AG04449 (cell line): ENCODE data around the gene SRD5A2.
"Not testable (repeated sequence)": the region's sequence is repeated elsewhere in the genome, so short reads cannot be mapped to it uniquely, and the experiment has no call there.

Source experiments
- CTCF ChIA-PET: fragments of 350-600 bp; formaldehyde crosslinking; extraction: SDS; loops from one replicate; lab custom pipeline; 2021; ENCODE audit warnings: antibody characterized with exemption; lab: Yijun Ruan, JAX
- POLR2A ChIA-PET: fragments of 400-600, 350-600 bp; formaldehyde crosslinking; extraction: SDS; loops from one replicate; lab custom pipeline; 2020; ENCODE audit warnings: antibody characterized with exemption, inconsistent platforms; lab: Yijun Ruan, JAX
- DNase-seq: peaks from one replicate; pipeline ENCODE4 v3.0.0-alpha.2; 2010; ENCODE audit warnings: low read depth, low spot score
- H3K4me3 ChIP-seq: 2 replicates; pipeline ENCODE4 v1.5.1; 2011; ENCODE audit warnings: low read depth, mild to moderate bottlenecking, control low read depth, low read length
- CTCF ChIP-seq: IDR thresholded peaks from one replicate; pipeline ENCODE4 v1.5.1; 2011; ENCODE audit warnings: mild to moderate bottlenecking, moderate library complexity, low read length, control low read depth, inconsistent platforms; ENCODE audit not compliant: insufficient read depth; ENCODE audit errors: missing control alignments

SRD5A2 gene

GRCh38 chr2:31489339-31489738, 91.4 kb downstream of the SRD5A2 start:
- not testable (repeated sequence) for DNase-seq, H3K4me3 ChIP-seq
- CTCF ChIA-PET: interaction anchor here (1.8 kb wide), 1 partner anchor 34 kb away, joined by 8 read pairs; no protein-coding TSS in a partner anchor
- POLR2A ChIA-PET: interaction anchor here (0.8 kb wide), 1 partner anchor 48 kb away, joined by 5 read pairs; no protein-coding TSS in a partner anchor
- peak; percentile 10 for TF ChIP-seq CTCF

- no peak overlapping the region for H3K4me3 ChIP-seq
- CTCF ChIA-PET: interaction anchor here (0.7 kb wide), 1 partner anchor 150 kb away, joined by 3 read pairs; no protein-coding TSS in a partner anchor
- TF ChIP-seq CTCF: no peak
- DNase-seq: no peak
- POLR2A ChIA-PET: no interaction called here
Observed at GRCh38 chr2:31483246-31483645, 97.5 kb downstream of the SRD5A2 start.

- ChIA-PET CTCF (interaction anchor here (0.9 kb wide), 1 partner anchor 47 kb away, joined by 3 read pairs; no protein-coding TSS in a partner anchor), POLR2A (interaction anchor here (1.2 to 1.8 kb wide), 2 partner anchors 30 to 36 kb away, joined by 4 to 6 read pairs; no protein-coding TSS in a partner anchor)
- no peak for TF ChIP-seq CTCF
- H3K4me3 ChIP-seq: no peak overlapping the region
- DNase-seq: no peak
Observed at GRCh38 chr2:31476511-31477180, 104.1 kb downstream of the SRD5A2 start.

GRCh38 chr2:31475692-31476091, 105.0 kb downstream of the SRD5A2 start:
- TF ChIP-seq CTCF: no peak
- ChIA-PET CTCF (interaction anchor here (0.7 kb wide), 1 partner anchor 1290 kb away, joined by 3 read pairs; no protein-coding TSS in a partner anchor), POLR2A (interaction anchor here (0.6 to 1.8 kb wide), 4 partner anchors 29 to 1245 kb away, joined by 3 to 6 read pairs (median 4); partner anchors contain the start of gene LBH)
- DNase-seq: peak; percentile 56
- no peak overlapping the region for H3K4me3 ChIP-seq

- ChIA-PET POLR2A (no interaction called here), CTCF (no interaction called here)
- no peak for TF ChIP-seq CTCF
Observed at GRCh38 chr2:31474296-31474695, 106.4 kb downstream of the SRD5A2 start.

More at GRCh38 chr2:31474296-31474695, 106.4 kb downstream of the SRD5A2 start:
- DNase-seq: no peak
- no peak overlapping the region for H3K4me3 ChIP-seq
